Mucosa of rectum (tissue), 2 donors: ENCODE measurements around the gene NKPD1.

Experiments used
- H3K27ac ChIP-seq, 2 donors: one replicate each; pipeline ENCODE4 v1.7.0; 2013; ENCODE audit warnings: inconsistent platforms in 2 of 2, low read depth in 2 of 2, low read length in 2 of 2
- H3K27me3 ChIP-seq, 2 donors: one replicate each; pipeline ENCODE4 v1.7.0; 2013; ENCODE audit warnings: low read length in 2 of 2; ENCODE audit not compliant: control insufficient read depth in 2 of 2, insufficient read depth in 2 of 2
- H3K36me3 ChIP-seq, 2 donors: one replicate each; pipeline ENCODE4 v1.7.0; 2013; ENCODE audit warnings: low read length in 2 of 2; ENCODE audit not compliant: control insufficient read depth in 2 of 2, insufficient read depth in 2 of 2
- H3K4me1 ChIP-seq, 2 donors: one replicate each; pipeline ENCODE4 v1.7.0; 2013; ENCODE audit warnings: low read length in 2 of 2, mild to moderate bottlenecking in 1 of 2; ENCODE audit not compliant: control insufficient read depth in 2 of 2, insufficient read depth in 2 of 2
- H3K4me3 ChIP-seq, 2 donors: one replicate each; pipeline ENCODE4 v1.7.0; 2013; ENCODE audit warnings: low read length in 2 of 2
- H3K9ac ChIP-seq, 2 donors: one replicate each; pipeline ENCODE4 v1.7.0; 2013; ENCODE audit warnings: low read length in 2 of 2, low read depth in 1 of 2, mild to moderate bottlenecking in 1 of 2
- H3K9me3 ChIP-seq, 2 donors: one replicate each; pipeline ENCODE4 v1.7.0; 2013; ENCODE audit warnings: low read length in 2 of 2; ENCODE audit not compliant: control insufficient read depth in 2 of 2
- donor health status: healthy.
- donor health status: Normal muscosa, but diverticular disease.

NKPD1 gene, protein sequence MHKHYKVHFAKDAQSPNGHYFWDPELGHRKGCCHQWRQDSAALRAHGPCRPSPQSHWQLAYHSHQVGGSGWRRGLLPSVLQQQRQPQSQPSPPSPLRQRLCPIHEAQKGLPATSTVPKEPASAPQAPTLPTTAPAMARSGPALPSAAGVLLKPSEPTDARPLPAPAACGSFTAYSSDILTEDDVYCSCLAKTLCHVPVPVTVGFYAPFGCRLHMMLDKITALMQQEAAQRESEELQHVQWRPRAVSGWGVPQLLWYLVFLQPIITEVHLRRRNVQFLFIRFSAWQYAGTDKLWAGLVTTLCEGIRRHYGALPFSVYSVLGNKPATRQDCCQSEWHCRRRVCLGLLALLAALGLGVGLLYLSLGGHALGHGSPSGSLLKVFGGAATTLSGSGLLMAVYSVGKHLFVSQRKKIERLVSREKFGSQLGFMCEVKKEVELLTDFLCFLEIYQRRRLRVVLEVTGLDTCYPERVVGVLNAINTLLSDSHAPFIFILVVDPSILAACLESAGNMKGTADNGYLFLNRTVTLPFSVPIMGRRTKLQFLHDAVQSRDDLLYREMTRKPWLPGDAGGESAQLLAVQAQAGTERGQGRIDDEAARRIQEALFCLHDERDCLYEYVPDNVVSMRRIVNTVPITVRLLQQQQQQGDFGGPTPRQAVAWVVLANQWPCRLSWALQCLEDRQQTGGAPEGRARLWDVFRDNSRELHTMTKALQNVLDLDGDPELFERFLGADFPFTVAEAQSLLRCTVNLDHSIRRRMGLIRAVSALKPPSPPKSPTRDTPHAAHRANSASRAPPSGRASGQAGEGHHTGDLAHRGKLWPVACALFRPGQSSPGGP

DNA sequence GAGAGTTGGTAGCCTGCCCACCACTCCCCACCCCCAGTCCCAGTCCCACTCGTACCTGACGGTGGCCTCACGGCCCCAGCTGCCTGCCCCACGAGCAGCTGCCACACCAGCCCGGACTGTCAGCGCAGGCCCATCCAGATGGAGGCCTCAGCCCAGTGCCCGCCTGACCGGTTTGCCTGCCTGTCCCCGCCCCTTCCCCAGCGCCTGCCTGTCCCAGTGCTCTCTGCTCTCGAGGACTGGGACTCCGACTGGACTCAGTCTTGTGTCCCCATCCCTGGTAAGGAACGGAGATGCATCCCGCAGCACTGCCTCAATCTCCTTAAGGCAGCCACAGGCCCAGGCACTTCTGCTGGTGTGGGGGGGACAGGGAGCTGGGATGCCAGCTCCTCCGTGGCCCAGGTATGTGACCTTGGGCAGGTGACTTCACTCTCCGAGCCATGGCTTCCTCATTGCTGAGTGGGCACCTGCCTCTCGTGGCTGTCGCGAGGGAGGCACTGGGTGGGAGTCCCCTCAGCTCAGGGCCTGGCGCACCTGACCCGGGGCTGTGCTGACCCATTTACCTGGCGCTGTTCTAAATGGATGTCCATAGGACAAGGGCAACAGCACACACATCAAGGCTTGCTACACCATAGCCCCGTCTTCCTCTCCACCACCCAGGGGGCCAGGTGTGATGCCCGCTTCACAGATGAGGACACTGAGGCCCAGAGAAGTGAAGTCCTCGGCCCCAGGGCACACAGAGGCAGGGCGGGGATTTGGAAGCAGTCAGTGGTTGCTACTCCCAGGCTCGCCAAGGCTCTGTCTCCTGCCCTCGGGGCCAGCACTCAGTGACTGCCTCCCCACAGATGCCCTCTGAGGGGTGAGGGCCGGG is at the start of gene NKPD1:
TSS of gene NKPD1 (minus strand) at position 113 of the 868 bp plus-strand sequence. CDS start 832 bp downstream, outside the sequence.
- no peaks in the 10 kb centered on the region for H3K36me3 ChIP-seq
- no peak within 1 kb of the TSS for H3K9ac ChIP-seq
- peaks cover 16 to 18% of the 10 kb centered on the region in 2 donors for H3K4me1 ChIP-seq
- peaks cover 9 to 24% of the 10 kb centered on the region in 2 donors for H3K27me3 ChIP-seq
- H3K27ac ChIP-seq, result no peak within 1 kb of the TSS
- H3K9me3 ChIP-seq, result no peaks in the 10 kb centered on the region
- no peak within 1 kb of the TSS for H3K4me3 ChIP-seq

DNA sequence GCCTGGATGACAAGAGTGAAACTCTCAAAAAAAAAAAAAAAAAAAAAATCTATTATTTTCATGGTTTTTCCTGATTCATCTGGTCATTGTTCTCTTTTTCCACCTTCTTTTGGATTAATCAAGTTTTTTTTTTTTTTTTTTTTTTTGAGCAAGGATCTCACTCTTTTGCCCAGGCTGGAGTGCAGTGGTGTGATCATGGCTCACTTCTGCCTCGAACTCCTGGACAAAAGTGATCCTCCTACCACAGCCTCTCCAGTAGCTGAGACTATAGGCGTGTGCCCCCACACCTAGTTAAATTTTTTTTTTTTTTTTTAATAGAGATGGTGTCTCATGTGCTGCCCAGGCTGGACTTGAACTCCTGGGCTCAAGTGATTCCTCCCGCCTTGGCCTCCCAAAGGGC is 45.5 kb upstream of the NKPD1 start:
- Histone ChIP-seq H3K4me1 (no peaks in the 10 kb centered on the region), H3K27me3 (no peaks in the 10 kb centered on the region), H3K9ac (no peak overlapping the region), H3K9me3 (no peaks in the 10 kb centered on the region), H3K36me3 (no peaks in the 10 kb centered on the region), H3K27ac (no peak overlapping the region), H3K4me3 (no peak overlapping the region)

DNA sequence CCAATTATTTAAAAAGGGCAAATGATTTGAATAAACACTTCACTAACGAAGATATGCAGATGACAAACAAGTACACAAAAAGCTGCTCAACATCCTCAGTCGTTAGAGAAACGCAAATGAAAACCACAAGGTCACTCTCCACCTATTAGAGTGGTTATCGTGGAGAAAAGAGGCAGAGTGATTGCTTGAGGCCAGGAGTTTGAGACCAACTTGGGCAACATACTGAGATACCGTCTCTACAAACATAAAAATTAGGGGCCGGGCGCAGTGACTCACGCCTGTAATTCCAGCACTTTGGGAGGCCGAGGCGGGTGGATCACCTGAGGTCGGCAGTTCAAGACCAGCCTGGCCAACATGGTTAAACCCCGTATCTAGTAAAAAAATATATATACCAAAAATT is 45.0 kb upstream of the NKPD1 start:
- Histone ChIP-seq H3K27me3 (no peaks in the 10 kb centered on the region), H3K9ac (no peak overlapping the region), H3K4me1 (no peaks in the 10 kb centered on the region), H3K27ac (no peak overlapping the region), H3K36me3 (no peaks in the 10 kb centered on the region), H3K9me3 (no peaks in the 10 kb centered on the region), H3K4me3 (no peak overlapping the region)

- Histone ChIP-seq H3K9ac (no peak overlapping the region), H3K4me3 (no peak overlapping the region), H3K9me3 (no peaks in the 10 kb centered on the region), H3K27me3 (no peaks in the 10 kb centered on the region), H3K27ac (no peak overlapping the region), H3K4me1 (no peaks in the 10 kb centered on the region), H3K36me3 (no peaks in the 10 kb centered on the region)
Observed at GRCh38 chr19:45202637-45203036, 41.9 kb upstream of the NKPD1 start.

GRCh38 chr19:45200568-45200967 is 39.8 kb upstream of the NKPD1 start:
- no peaks in the 10 kb centered on the region for H3K9me3 ChIP-seq
- no peak overlapping the region for H3K9ac ChIP-seq
- H3K36me3 ChIP-seq, result no peaks in the 10 kb centered on the region
- H3K27ac ChIP-seq, result no peak overlapping the region
- no peaks in the 10 kb centered on the region for H3K4me1 ChIP-seq
- no peak overlapping the region for H3K4me3 ChIP-seq
- no peaks in the 10 kb centered on the region for H3K27me3 ChIP-seq

GRCh38 chr19:45195764-45196163 is 35.0 kb upstream of the NKPD1 start:
- Histone ChIP-seq H3K4me1 (no peaks in the 10 kb centered on the region), H3K9me3 (no peaks in the 10 kb centered on the region), H3K27me3 (no peaks in the 10 kb centered on the region), H3K9ac (no peak overlapping the region), H3K4me3 (no peak overlapping the region), H3K27ac (no peak overlapping the region), H3K36me3 (no peaks in the 10 kb centered on the region)

DNA sequence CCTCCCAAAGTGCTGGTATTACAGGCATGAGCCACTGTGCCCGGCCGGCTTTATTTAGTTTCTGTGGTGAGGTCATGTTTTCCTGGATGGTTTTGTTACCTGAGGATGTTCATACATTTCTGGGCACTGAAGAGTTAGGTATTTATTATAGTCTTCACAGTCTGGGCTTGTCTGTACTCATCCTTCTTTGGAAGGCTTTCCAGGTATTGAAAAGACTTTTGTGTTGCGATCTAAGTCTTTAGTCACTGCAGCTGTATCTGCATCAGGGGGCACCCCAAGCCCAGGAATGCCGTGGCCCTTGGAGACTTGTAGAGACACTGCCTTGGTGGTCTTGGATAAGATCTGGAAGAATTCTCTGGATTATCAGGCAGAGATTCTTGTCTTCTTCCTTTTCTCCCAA is 30.6 kb upstream of the NKPD1 start:
- H3K9me3 ChIP-seq, result no peaks in the 10 kb centered on the region
- H3K9ac ChIP-seq, result no peak overlapping the region
- H3K4me1 ChIP-seq, result no peaks in the 10 kb centered on the region
- H3K27me3 ChIP-seq, result no peaks in the 10 kb centered on the region
- H3K4me3 ChIP-seq, result no peak overlapping the region
- no peak overlapping the region for H3K27ac ChIP-seq
- H3K36me3 ChIP-seq, result no peaks in the 10 kb centered on the region

GRCh38 chr19:45189971-45190370 is 29.2 kb upstream of the NKPD1 start:
- H3K27me3 ChIP-seq, result no peaks in the 10 kb centered on the region
- no peaks in the 10 kb centered on the region for H3K9me3 ChIP-seq
- no peak overlapping the region for H3K27ac ChIP-seq

DNA sequence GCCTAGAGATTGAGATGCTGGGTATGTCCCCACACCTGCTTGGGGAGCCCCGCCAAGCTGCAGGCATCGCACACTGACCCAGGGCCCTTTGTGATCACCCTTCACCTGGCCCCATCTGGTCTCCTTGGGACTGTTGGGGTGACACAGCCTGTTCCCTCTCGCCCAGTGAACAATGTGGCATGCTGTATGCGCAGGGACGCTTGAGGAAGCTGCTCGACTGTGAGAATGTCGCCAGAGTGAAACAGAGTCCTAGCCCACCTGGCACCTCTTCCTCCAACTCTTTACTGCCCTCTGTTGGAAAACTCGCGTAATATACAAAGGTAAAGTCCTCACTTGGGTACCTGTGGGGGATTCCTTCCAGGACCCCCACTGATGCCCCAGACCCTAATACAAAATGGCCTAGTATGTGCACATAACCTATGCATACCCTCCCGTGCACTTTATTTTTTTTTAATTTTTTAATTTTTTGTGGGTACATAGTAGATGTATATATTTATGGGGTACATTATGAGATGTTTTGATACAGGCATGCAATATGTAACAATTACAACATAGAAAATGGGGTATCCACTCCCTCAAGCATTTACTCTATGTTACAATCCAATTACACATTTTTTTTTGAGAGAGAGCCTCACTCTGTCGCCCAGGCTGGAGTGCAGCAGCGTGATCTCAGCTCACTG is 26.8 kb upstream of the NKPD1 start:
- Histone ChIP-seq H3K4me1 (no peaks in the 10 kb centered on the region), H3K27me3 (no peaks in the 10 kb centered on the region), H3K9me3 (no peaks in the 10 kb centered on the region), H3K36me3 (no peaks in the 10 kb centered on the region), H3K4me3 (no peak overlapping the region), H3K27ac (no peak overlapping the region), H3K9ac (no peak overlapping the region)

More at GRCh38 chr19:45189971-45190370, 29.2 kb upstream of the NKPD1 start:
- Histone ChIP-seq H3K9ac (no peak overlapping the region), H3K36me3 (no peaks in the 10 kb centered on the region), H3K4me1 (no peaks in the 10 kb centered on the region), H3K4me3 (no peak overlapping the region)
